ENCODE data around the gene ATG7. TPM values are rescaled to one million over a fixed set of nuclear protein-coding genes. Genes with fewer than 3 reads are reported as not detected.

Gene ATG7
- total RNA-seq, 4 donors from 2014 or later = 54.8 to 126 (median 100) TPM

- intact Hi-C loops (cut with DNase I; ENCODE audit: low total_unique reads) = no loop called here
- peak; percentile 17 to 24 for DNase-seq
- Histone ChIP-seq H3K9me3 (no peaks in the 10 kb centered on the region), H3K4me3 (peak overlapping the region; percentile 18 to 33), H3K4me1 (peaks cover 5 to 8% of the 10 kb centered on the region in 2 donors), H3K27ac (peak overlapping the region; percentile 80 to 88), H3K36me3 (no peaks in the 10 kb centered on the region), H3K27me3 (no peaks in the 10 kb centered on the region)
- TF ChIP-seq CTCF (IDR thresholded peaks at IDR 0.05) (no peak), POLR2A (IDR thresholded peaks at IDR 0.05) (no peak)
Observed at GRCh38 chr3:11581237-11582190, 309.3 kb downstream of the ATG7 start.

- peak; percentile 81 to 86 for DNase-seq
- Histone ChIP-seq H3K27ac (peak overlapping the region; percentile 80 to 88), H3K9me3 (no peaks in the 10 kb centered on the region), H3K27me3 (no peaks in the 10 kb centered on the region), H3K4me1 (peaks cover 5 to 8% of the 10 kb centered on the region in 2 donors), H3K36me3 (no peaks in the 10 kb centered on the region), H3K4me3 (peak overlapping the region; percentile 18 to 33)
- TF ChIP-seq CTCF (IDR thresholded peaks at IDR 0.05) (no peak), POLR2A (IDR thresholded peaks at IDR 0.05) (no peak)
- intact Hi-C loops (cut with DNase I; ENCODE audit: low total_unique reads) = no loop called here
Observed at GRCh38 chr3:11582191-11582968, 310.2 kb downstream of the ATG7 start.

DNA sequence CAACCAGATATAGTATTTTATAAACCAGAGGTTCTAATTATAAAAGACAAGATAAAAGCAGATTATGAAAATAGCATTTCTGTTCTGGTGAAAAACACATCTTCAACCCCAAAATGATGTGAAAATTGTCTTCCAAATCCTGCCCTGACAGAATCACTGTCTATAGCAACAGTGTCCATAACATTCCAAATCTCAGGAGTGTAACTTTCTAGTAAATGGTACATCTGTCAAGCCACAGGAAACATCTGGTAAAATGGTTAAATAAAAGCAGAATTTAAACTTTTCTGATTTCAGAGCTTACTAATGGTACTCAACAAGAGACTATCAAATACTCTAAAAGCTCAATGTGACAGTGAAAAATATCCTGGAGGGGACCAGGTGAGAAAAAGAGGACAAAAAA is 311.0 kb downstream of the ATG7 start:
- no peak for DNase-seq
- intact Hi-C loops (cut with DNase I; ENCODE audit: low total_unique reads) = no loop called here
- Histone ChIP-seq H3K4me3 (no peak overlapping the region), H3K36me3 (no peaks in the 10 kb centered on the region), H3K27ac (peak overlapping the region; percentile 80 to 88), H3K27me3 (no peaks in the 10 kb centered on the region), H3K4me1 (peaks cover 5 to 8% of the 10 kb centered on the region in 2 donors), H3K9me3 (no peaks in the 10 kb centered on the region)
- TF ChIP-seq CTCF (IDR thresholded peaks at IDR 0.05) = no peak
- TF ChIP-seq POLR2A (IDR thresholded peaks at IDR 0.05) = no peak

DNA sequence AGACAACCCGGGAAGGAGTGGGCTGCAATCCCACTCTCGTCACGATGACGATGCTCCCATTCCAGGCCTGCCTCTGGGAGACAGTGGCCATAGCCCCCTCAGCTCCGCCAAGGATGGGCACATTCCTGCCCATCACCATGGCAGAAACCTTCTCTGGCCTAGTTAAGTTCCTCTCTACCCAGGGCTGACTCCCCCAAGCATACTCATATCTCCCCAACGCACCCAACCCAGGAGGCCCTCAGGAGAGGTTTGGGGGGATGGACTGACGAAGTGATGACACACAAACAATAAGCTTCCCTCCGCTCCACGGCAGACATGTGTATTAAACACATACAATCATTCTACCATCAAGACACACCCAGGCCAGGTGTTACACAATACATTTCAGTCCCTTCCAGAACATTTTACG is 311.4 kb downstream of the ATG7 start:
- intact Hi-C loops (cut with DNase I; ENCODE audit: low total_unique reads) = no loop called here
- peak in 1 of 2 donors; percentile 27 for DNase-seq
- Histone ChIP-seq H3K36me3 (no peaks in the 10 kb centered on the region), H3K27ac (peak overlapping the region; percentile 80 to 88), H3K4me1 (peaks cover 5 to 8% of the 10 kb centered on the region in 2 donors), H3K9me3 (no peaks in the 10 kb centered on the region), H3K4me3 (no peak overlapping the region), H3K27me3 (no peaks in the 10 kb centered on the region)
- TF ChIP-seq CTCF (IDR thresholded peaks at IDR 0.05) (no peak), POLR2A (IDR thresholded peaks at IDR 0.05) (no peak)

All from uterus (tissue), 4 donors.